Activated naive CD4-positive, alpha-beta T cell treated with anti-CD3 and anti-CD28 coated beads for 36 hours (primary cell): ENCODE data around the gene MEOX1. TPM values are rescaled to one million over a fixed set of nuclear protein-coding genes. Genes with fewer than 3 reads are reported as not detected.

ENCODE experiments used
- CTCF ChIA-PET: fragments of 350-600 bp; sonication (Branson Sonifier 250); formaldehyde crosslinking; loops from one replicate; lab custom pipeline; 2021; ENCODE audit warnings: antibody characterized with exemption; lab: Charles Lee
- DNase-seq: peaks from one replicate; pipeline ENCODE4 v3.0.0-alpha.2; 2020
- H3K27ac Mint-ChIP-seq: one replicate; pipeline ENCODE4 v1.8.0; 2021; ENCODE audit warnings: mild to moderate bottlenecking, mixed read lengths
- H3K27me3 Mint-ChIP-seq: one replicate; pipeline ENCODE4 v1.8.0; 2021; ENCODE audit warnings: low read depth, mixed read lengths
- H3K36me3 Mint-ChIP-seq: one replicate; pipeline ENCODE4 v1.8.0; 2021; ENCODE audit warnings: low read depth, mixed read lengths
- H3K4me1 Mint-ChIP-seq: one replicate; pipeline ENCODE4 v1.8.0; 2021; ENCODE audit warnings: low read depth, mixed read lengths
- H3K4me3 Mint-ChIP-seq: one replicate; pipeline ENCODE4 v1.8.0; 2021; ENCODE audit warnings: mild to moderate bottlenecking, moderate library complexity, mixed read lengths
- H3K9me3 Mint-ChIP-seq: one replicate; pipeline ENCODE4 v1.8.0; 2021; ENCODE audit warnings: mixed read lengths
- intact Hi-C: fragments of 100-400 bp; cut with micrococcal nuclease; formaldehyde crosslinking; loops from one replicate; pipeline ENCODE4 v1.15.1; 2023
- total RNA-seq, 2 experiments: library from RNA; stranded (reverse); gene quantifications; one replicate each; pipeline ENCODE4 v1.2.3, GENCODE V29; 2021

MEOX1 gene
- total RNA-seq, 2 experiments from 2014 or later, result 0.12 to 0.17 TPM

GRCh38 chr17:43664096-43664495 lies 2.4 kb upstream of the MEOX1 start:
- peaks cover 25% of the 10 kb centered on the region for H3K4me1 Mint-ChIP-seq

GRCh38 chr17:43663383-43663782 lies 1.7 kb upstream of the MEOX1 start:
- Mint-ChIP-seq H3K36me3 (no peaks in the 10 kb centered on the region), H3K27me3 (no peaks in the 10 kb centered on the region), H3K27ac (no peak overlapping the region), H3K4me1 (peaks cover 25% of the 10 kb centered on the region), H3K4me3 (no peak overlapping the region), H3K9me3 (no peaks in the 10 kb centered on the region)
- DNase-seq, result no peak
- CTCF ChIA-PET, result interaction anchor here (0.8 to 1.3 kb wide), 2 partner anchors 10 to 86 kb away, joined by 4 read pairs; no protein-coding TSS in a partner anchor
- intact Hi-C loops, result loop anchor here (2.0 kb wide), 1 partner anchor 55 kb away; no protein-coding TSS in a partner anchor

More at GRCh38 chr17:43664096-43664495, 2.4 kb upstream of the MEOX1 start:
- DNase-seq, result no peak
- Mint-ChIP-seq H3K27me3 (no peaks in the 10 kb centered on the region), H3K4me3 (no peak overlapping the region), H3K9me3 (no peaks in the 10 kb centered on the region), H3K36me3 (no peaks in the 10 kb centered on the region), H3K27ac (no peak overlapping the region)
- CTCF ChIA-PET, result interaction anchor here (0.7 kb wide), 2 partner anchors 55 to 87 kb away, joined by 3 read pairs; no protein-coding TSS in a partner anchor
- intact Hi-C loops, result no loop called here

GRCh38 chr17:43662413-43663141 lies 855 bp upstream of the MEOX1 start:
- Mint-ChIP-seq H3K4me3 (no peak overlapping the region), H3K27ac (no peak overlapping the region), H3K9me3 (no peaks in the 10 kb centered on the region), H3K4me1 (peaks cover 23% of the 10 kb centered on the region), H3K36me3 (no peaks in the 10 kb centered on the region), H3K27me3 (no peaks in the 10 kb centered on the region)
- intact Hi-C loops, result loop anchor here (2.0 kb wide), 1 partner anchor 54 kb away; no protein-coding TSS in a partner anchor
- DNase-seq, result no peak
- CTCF ChIA-PET, result interaction anchor here (0.8 to 1.3 kb wide), 2 partner anchors 10 to 86 kb away, joined by 4 read pairs; no protein-coding TSS in a partner anchor

- Mint-ChIP-seq H3K4me3 (no peak overlapping the region), H3K9me3 (no peaks in the 10 kb centered on the region), H3K4me1 (peaks cover 33% of the 10 kb centered on the region), H3K27ac (no peak overlapping the region), H3K27me3 (no peaks in the 10 kb centered on the region), H3K36me3 (no peaks in the 10 kb centered on the region)
- DNase-seq, result no peak
- CTCF ChIA-PET, result interaction anchor here (1.6 kb wide), 1 partner anchor 13 kb away, joined by 7 read pairs; no protein-coding TSS in a partner anchor
- intact Hi-C loops, result no loop called here
Measured at GRCh38 chr17:43660816-43661493, 767 bp downstream of the MEOX1 start.

- no peak overlapping the region for H3K27ac Mint-ChIP-seq
- no peak overlapping the region for H3K4me3 Mint-ChIP-seq
- H3K27me3 Mint-ChIP-seq, result no peaks in the 10 kb centered on the region
- H3K9me3 Mint-ChIP-seq, result no peaks in the 10 kb centered on the region
- intact Hi-C loops, result no loop called here
- CTCF ChIA-PET, result interaction anchor here (0.6 to 1.6 kb wide), 7 partner anchors 12 to 101 kb away, joined by 3 to 7 read pairs (median 3); no protein-coding TSS in a partner anchor
- H3K36me3 Mint-ChIP-seq, result no peaks in the 10 kb centered on the region
- H3K4me1 Mint-ChIP-seq, result peaks cover 38% of the 10 kb centered on the region
- DNase-seq, result no peak
Measured at GRCh38 chr17:43659823-43660617, 1.7 kb downstream of the MEOX1 start.

- DNase-seq, result no peak
- CTCF ChIA-PET, result interaction anchor here (0.5 to 1.5 kb wide), 5 partner anchors 11 to 102 kb away, joined by 3 to 5 read pairs (median 3); no protein-coding TSS in a partner anchor
- intact Hi-C loops, result no loop called here
- Mint-ChIP-seq H3K4me3 (no peak overlapping the region), H3K27me3 (no peaks in the 10 kb centered on the region), H3K4me1 (peaks cover 38% of the 10 kb centered on the region), H3K36me3 (no peaks in the 10 kb centered on the region), H3K9me3 (no peaks in the 10 kb centered on the region), H3K27ac (no peak overlapping the region)
Measured at GRCh38 chr17:43658900-43659299, 2.8 kb downstream of the MEOX1 start.

GRCh38 chr17:43655693-43656255 lies 5.9 kb downstream of the MEOX1 start:
- DNase-seq, result no peak
- H3K36me3 Mint-ChIP-seq, result no peaks in the 10 kb centered on the region
- peak overlapping the region; percentile 64 for H3K27ac Mint-ChIP-seq
- CTCF ChIA-PET, result interaction anchor here (0.6 to 1.3 kb wide), 3 partner anchors 20 to 79 kb away, joined by 3 to 6 read pairs (median 3); no protein-coding TSS in a partner anchor
- no peaks in the 10 kb centered on the region for H3K27me3 Mint-ChIP-seq
- peak overlapping the region; percentile 17 for H3K4me3 Mint-ChIP-seq
- no peaks in the 10 kb centered on the region for H3K9me3 Mint-ChIP-seq
- peaks cover 18% of the 10 kb centered on the region for H3K4me1 Mint-ChIP-seq
- intact Hi-C loops, result loop anchor here (1.0 kb wide), 1 partner anchor 47 kb away; no protein-coding TSS in a partner anchor

GRCh38 chr17:43652124-43652480 lies 9.6 kb downstream of the MEOX1 start:
- H3K36me3 Mint-ChIP-seq, result no peaks in the 10 kb centered on the region
- CTCF ChIA-PET, result no interaction called here
- peaks cover 2% of the 10 kb centered on the region for H3K27me3 Mint-ChIP-seq
- H3K9me3 Mint-ChIP-seq, result no peaks in the 10 kb centered on the region
- H3K27ac Mint-ChIP-seq, result no peak overlapping the region
- DNase-seq, result no peak
- intact Hi-C loops, result no loop called here
- peaks cover 20% of the 10 kb centered on the region for H3K4me1 Mint-ChIP-seq
- no peak overlapping the region for H3K4me3 Mint-ChIP-seq

GRCh38 chr17:43650471-43650870 lies 11.3 kb downstream of the MEOX1 start:
- CTCF ChIA-PET, result interaction anchor here (1.7 kb wide), 1 partner anchor 23 kb away, joined by 6 read pairs; no protein-coding TSS in a partner anchor
- Mint-ChIP-seq H3K4me3 (no peak overlapping the region), H3K4me1 (peaks cover 14% of the 10 kb centered on the region), H3K27ac (no peak overlapping the region), H3K27me3 (peaks cover 8% of the 10 kb centered on the region), H3K36me3 (no peaks in the 10 kb centered on the region), H3K9me3 (no peaks in the 10 kb centered on the region)
- DNase-seq, result no peak
- intact Hi-C loops, result no loop called here

- H3K27me3 Mint-ChIP-seq, result peaks cover 16% of the 10 kb centered on the region
- peaks cover 14% of the 10 kb centered on the region for H3K4me1 Mint-ChIP-seq
- no peak overlapping the region for H3K27ac Mint-ChIP-seq
- intact Hi-C loops, result no loop called here
- no peak overlapping the region for H3K4me3 Mint-ChIP-seq
- H3K36me3 Mint-ChIP-seq, result no peaks in the 10 kb centered on the region
- no peak for DNase-seq
- CTCF ChIA-PET, result interaction anchor here (0.6 to 1.7 kb wide), 5 partner anchors 25 to 74 kb away, joined by 3 to 6 read pairs (median 4); no protein-coding TSS in a partner anchor
- no peaks in the 10 kb centered on the region for H3K9me3 Mint-ChIP-seq
Measured at GRCh38 chr17:43648916-43649315, 12.8 kb downstream of the MEOX1 start.

GRCh38 chr17:43645765-43646481 lies 15.8 kb downstream of the MEOX1 start:
- intact Hi-C loops, result no loop called here
- Mint-ChIP-seq H3K4me3 (peak overlapping the region; percentile 59), H3K27ac (no peak overlapping the region), H3K9me3 (no peaks in the 10 kb centered on the region), H3K4me1 (peaks cover 23% of the 10 kb centered on the region), H3K36me3 (no peaks in the 10 kb centered on the region), H3K27me3 (peaks cover 16% of the 10 kb centered on the region)
- CTCF ChIA-PET, result no interaction called here
- DNase-seq, result peak; percentile 33
